Mesendoderm (in vitro differentiated cells): ENCODE data around the gene DCAF4.

Experiments used
- DNase-seq: peaks from one replicate; pipeline ENCODE4 v3.0.0; 2013
- H2AK5ac ChIP-seq: 2 replicates; pipeline ENCODE4 v1.6.1; 2013; ENCODE audit warnings: low read length, inconsistent platforms
- H2BK120ac ChIP-seq: 2 replicates; pipeline ENCODE4 v1.6.1; 2013; ENCODE audit warnings: low read depth, mild to moderate bottlenecking, low read length, moderate library complexity, mixed read lengths
- H2BK15ac ChIP-seq: replicated peaks from 2 replicates; pipeline ENCODE4 v1.6.1; 2013; ENCODE audit warnings: low read depth, mild to moderate bottlenecking, moderate library complexity
- H2BK5ac ChIP-seq: 2 replicates; pipeline ENCODE4 v1.6.1; 2013; ENCODE audit warnings: low read length, inconsistent platforms
- H3K18ac ChIP-seq: 2 replicates; pipeline ENCODE4 v1.6.1; 2013; ENCODE audit warnings: mild to moderate bottlenecking, low read length, mixed read lengths
- H3K23ac ChIP-seq: one replicate; pipeline ENCODE4 v1.6.1; 2013; ENCODE audit warnings: low read length
- H3K27ac ChIP-seq: 2 replicates; pipeline ENCODE4 v1.5.1; 2013; ENCODE audit warnings: low read depth, mild to moderate bottlenecking, inconsistent platforms, low read length, moderate library complexity
- H3K27me3 ChIP-seq: 2 replicates; pipeline ENCODE4 v1.6.1; 2013; ENCODE audit warnings: low read length, control low read depth, mild to moderate bottlenecking, inconsistent platforms; ENCODE audit not compliant: insufficient read depth, poor library complexity
- H3K36me3 ChIP-seq: 2 replicates; pipeline ENCODE4 v1.6.1; 2013; ENCODE audit warnings: low read length, inconsistent platforms; ENCODE audit not compliant: control insufficient read depth, insufficient read depth
- H3K4ac ChIP-seq: one replicate; pipeline ENCODE4 v1.6.1; 2013; ENCODE audit warnings: low read depth, mild to moderate bottlenecking, low read length, moderate library complexity
- H3K4me1 ChIP-seq: 2 replicates; pipeline ENCODE4 v1.6.1; 2013; ENCODE audit warnings: low read depth, low read length, inconsistent platforms; ENCODE audit not compliant: control insufficient read depth
- H3K4me2 ChIP-seq: 2 replicates; pipeline ENCODE4 v1.6.1; 2013; ENCODE audit warnings: low read length
- H3K4me3 ChIP-seq: 2 replicates; pipeline ENCODE4 v1.5.1; 2013; ENCODE audit warnings: mild to moderate bottlenecking, low read length
- H3K56ac ChIP-seq: one replicate; pipeline ENCODE4 v1.6.1; 2013; ENCODE audit warnings: low read length
- H3K79me1 ChIP-seq: 2 replicates; pipeline ENCODE4 v1.6.1; 2013; ENCODE audit warnings: low read length, inconsistent platforms
- H3K79me2 ChIP-seq: 2 replicates; pipeline ENCODE4 v1.6.1; 2013; ENCODE audit warnings: mild to moderate bottlenecking, low read length; ENCODE audit not compliant: control insufficient read depth, insufficient read depth
- H3K9ac ChIP-seq: 2 replicates; pipeline ENCODE4 v1.6.1; 2013; ENCODE audit warnings: low read length, inconsistent platforms
- H4K5ac ChIP-seq: one replicate; pipeline ENCODE4 v1.6.1; 2013; ENCODE audit warnings: low read length
- H4K8ac ChIP-seq: one replicate; pipeline ENCODE4 v1.6.1; 2013; ENCODE audit warnings: low read depth, mild to moderate bottlenecking, control low read depth, low read length, moderate library complexity
- WGBS: extraction: QIAGEN DNeasy Blood & Tissue Kit; methylation state at CpG from one replicate; pipeline ENCODE4 v1.1.7; 2013; ENCODE audit warnings: low lambda C conversion rate, missing lambda C conversion rate; ENCODE audit not compliant: insufficient coverage; ENCODE audit errors: extremely low coverage; 5-methylcytosine and 5-hydroxymethylcytosine counted together

Gene DCAF4

DNA sequence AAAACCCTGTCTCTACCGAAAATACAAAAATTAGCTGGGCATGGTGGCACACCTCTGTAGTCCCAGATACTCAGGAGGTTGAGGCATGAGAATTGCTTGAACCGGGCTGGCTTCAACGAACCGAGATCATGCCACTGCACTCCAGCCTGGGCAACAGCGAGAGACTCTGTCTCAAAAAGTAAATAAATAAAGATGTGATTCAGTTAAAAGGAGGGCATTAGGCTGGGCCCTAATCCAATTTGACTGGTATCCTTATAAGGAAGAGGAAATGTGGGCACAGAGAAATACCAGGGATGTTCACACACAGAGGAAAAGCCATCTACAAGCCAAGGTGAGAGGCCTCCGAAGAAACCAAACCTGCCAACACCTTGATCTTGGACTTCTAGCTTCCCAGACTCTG is 10.1 kb upstream of the DCAF4 start:
- no peak overlapping the region for H3K23ac ChIP-seq
- no peak overlapping the region for H3K4me3 ChIP-seq
- no peaks in the 10 kb centered on the region for H3K4me1 ChIP-seq
- H3K79me2 ChIP-seq: no peaks in the 10 kb centered on the region
- H3K9ac ChIP-seq: no peak overlapping the region
- no peaks in the 10 kb centered on the region for H3K36me3 ChIP-seq
- no CpG with 5 or more reads among the region's 6 CpGs for WGBS
- H3K18ac ChIP-seq: no peak overlapping the region
- no peak overlapping the region for H3K4me2 ChIP-seq
- no peaks in the 10 kb centered on the region for H3K79me1 ChIP-seq
- no peak for DNase-seq
- no peak overlapping the region for H4K8ac ChIP-seq
- H4K5ac ChIP-seq: no peak overlapping the region
- no peak overlapping the region for H3K27ac ChIP-seq
- H2BK15ac ChIP-seq: no peak overlapping the region
- H3K4ac ChIP-seq: no peak overlapping the region
- no peak overlapping the region for H3K56ac ChIP-seq
- H3K27me3 ChIP-seq: no peaks in the 10 kb centered on the region
- no peak overlapping the region for H2BK5ac ChIP-seq
- H2AK5ac ChIP-seq: no peak overlapping the region
- no peak overlapping the region for H2BK120ac ChIP-seq

DNA sequence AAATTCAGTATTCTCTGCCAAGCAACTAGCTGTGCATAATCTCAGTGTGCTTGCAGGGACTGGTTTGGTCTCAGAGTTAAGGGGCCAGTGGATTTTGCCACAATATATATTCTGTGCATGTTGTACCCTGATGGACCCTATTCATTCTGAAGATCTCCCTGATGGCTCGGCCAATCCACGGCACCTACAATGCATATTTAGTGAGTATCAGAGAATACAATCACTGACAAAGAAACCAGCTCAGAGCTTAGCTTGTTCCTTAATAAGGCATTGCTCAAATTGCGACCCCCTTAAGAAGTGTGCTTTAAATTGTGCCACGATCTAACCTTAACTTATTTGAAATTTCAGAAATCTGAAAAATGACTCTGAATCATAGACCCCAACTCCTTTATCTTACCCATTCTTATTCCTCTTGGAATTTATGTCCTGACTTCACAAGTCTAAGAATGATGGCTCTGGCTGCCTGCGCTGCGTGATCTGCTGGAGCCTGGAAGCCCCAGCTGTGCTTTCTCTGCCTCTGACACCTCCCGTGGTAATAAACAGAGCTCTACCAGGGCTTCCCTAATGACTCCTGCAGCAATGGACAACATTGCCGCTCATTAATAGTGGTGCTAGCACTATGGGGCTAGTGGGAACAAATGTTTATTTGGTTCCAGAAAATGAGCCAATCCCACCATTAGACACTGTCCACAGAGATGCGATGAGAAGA is 9.0 kb upstream of the DCAF4 start:
- Histone ChIP-seq H4K5ac (no peak overlapping the region), H3K23ac (no peak overlapping the region), H3K4me2 (no peak overlapping the region)

DNA sequence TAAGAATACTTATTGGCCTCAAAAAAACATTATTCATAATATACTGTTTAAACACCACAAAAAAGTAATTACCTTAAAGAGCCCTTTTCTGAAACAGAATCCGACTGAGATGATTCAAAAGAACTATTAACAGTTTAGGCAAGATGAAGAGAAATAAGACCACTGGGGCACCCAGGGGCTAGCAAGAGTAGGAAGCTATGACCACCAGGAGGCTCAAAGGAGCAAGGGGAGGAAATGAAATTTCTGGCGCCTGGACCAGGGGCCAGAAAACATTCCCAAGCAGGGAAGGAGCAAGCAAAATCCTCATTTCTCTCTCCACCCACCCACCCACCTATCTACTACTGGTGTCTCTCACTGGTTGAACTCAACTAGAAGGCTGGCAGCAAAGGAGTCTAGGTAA is 6.3 kb upstream of the DCAF4 start:
- peak; percentile 19 for DNase-seq
- no peak overlapping the region for H3K27ac ChIP-seq
- no peak overlapping the region for H4K8ac ChIP-seq
- H3K79me1 ChIP-seq: no peaks in the 10 kb centered on the region
- no peak overlapping the region for H2AK5ac ChIP-seq
- no peaks in the 10 kb centered on the region for H3K4me1 ChIP-seq
- H2BK5ac ChIP-seq: no peak overlapping the region
- H2BK120ac ChIP-seq: no peak overlapping the region
- H3K4ac ChIP-seq: no peak overlapping the region
- no peak overlapping the region for H3K23ac ChIP-seq
- H3K4me2 ChIP-seq: no peak overlapping the region
- no peaks in the 10 kb centered on the region for H3K36me3 ChIP-seq
- H3K56ac ChIP-seq: no peak overlapping the region
- H3K79me2 ChIP-seq: no peaks in the 10 kb centered on the region
- H2BK15ac ChIP-seq: no peak overlapping the region
- no peak overlapping the region for H3K4me3 ChIP-seq
- no peak overlapping the region for H3K18ac ChIP-seq
- H3K27me3 ChIP-seq: no peaks in the 10 kb centered on the region
- WGBS: no CpG with 5 or more reads among the region's 2 CpGs
- no peak overlapping the region for H4K5ac ChIP-seq
- H3K9ac ChIP-seq: no peak overlapping the region

More for the DNA sequence above, 9.0 kb upstream of the DCAF4 start:
- no peak overlapping the region for H2BK15ac ChIP-seq
- no peaks in the 10 kb centered on the region for H3K36me3 ChIP-seq
- H3K4me3 ChIP-seq: no peak overlapping the region
- H3K79me2 ChIP-seq: no peaks in the 10 kb centered on the region
- H3K56ac ChIP-seq: no peak overlapping the region
- no CpG with 5 or more reads among the region's 9 CpGs for WGBS
- no peak for DNase-seq
- H3K18ac ChIP-seq: no peak overlapping the region
- no peaks in the 10 kb centered on the region for H3K4me1 ChIP-seq
- no peak overlapping the region for H3K4ac ChIP-seq
- H3K27me3 ChIP-seq: no peaks in the 10 kb centered on the region
- no peaks in the 10 kb centered on the region for H3K79me1 ChIP-seq
- H2AK5ac ChIP-seq: no peak overlapping the region
- no peak overlapping the region for H2BK120ac ChIP-seq
- H4K8ac ChIP-seq: no peak overlapping the region
- no peak overlapping the region for H2BK5ac ChIP-seq
- no peak overlapping the region for H3K9ac ChIP-seq
- H3K27ac ChIP-seq: no peak overlapping the region

DNA sequence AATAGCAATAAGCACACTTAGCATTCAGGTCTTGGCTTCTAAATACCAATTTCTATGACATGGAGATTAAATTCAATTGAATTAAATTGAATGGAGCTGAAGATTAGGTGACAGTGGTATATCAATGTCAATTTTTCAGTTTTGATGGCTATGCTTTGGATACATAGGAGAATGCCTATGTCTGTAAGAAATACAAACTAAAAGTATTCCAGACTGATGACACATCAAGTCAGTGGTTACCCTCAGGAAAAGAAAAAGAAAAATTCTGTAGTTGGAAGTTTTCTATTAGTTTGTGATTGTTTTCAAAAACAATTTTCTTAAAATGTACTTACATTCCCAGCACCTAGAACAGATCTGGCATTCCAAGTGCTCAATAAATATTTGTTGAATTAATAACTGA is 4.9 kb upstream of the DCAF4 start:
- no peaks in the 10 kb centered on the region for H3K79me2 ChIP-seq

DNA sequence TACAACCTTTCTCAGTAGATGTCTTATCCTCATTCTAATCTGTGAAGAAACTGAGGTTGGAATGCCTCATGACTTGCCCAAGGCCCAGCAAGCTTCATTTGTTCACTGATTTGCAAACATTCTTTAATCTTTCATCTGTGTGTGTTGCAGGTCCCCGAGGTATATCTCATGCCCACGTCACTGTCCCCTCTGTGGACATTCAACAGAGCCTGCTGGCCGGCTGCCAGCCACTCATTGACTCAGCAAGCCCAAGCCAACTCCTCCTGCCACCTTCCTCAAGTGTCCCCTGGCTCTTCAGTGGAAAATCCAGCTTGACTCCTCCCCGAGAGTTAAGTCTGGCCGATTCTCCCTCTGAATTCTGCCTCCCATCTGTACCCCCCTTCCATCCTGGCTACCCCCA is 1.9 kb upstream of the DCAF4 start:
- H2AK5ac ChIP-seq: no peak overlapping the region
- H3K18ac ChIP-seq: no peak overlapping the region
- H3K56ac ChIP-seq: no peak overlapping the region
- H4K5ac ChIP-seq: no peak overlapping the region
- no peak overlapping the region for H3K9ac ChIP-seq
- no peaks in the 10 kb centered on the region for H3K79me1 ChIP-seq
- no peak overlapping the region for H3K23ac ChIP-seq
- no peaks in the 10 kb centered on the region for H3K36me3 ChIP-seq
- H2BK5ac ChIP-seq: no peak overlapping the region
- H3K27ac ChIP-seq: no peak overlapping the region
- H2BK15ac ChIP-seq: no peak overlapping the region
- H3K27me3 ChIP-seq: no peaks in the 10 kb centered on the region
- no peak overlapping the region for H3K4me3 ChIP-seq
- H3K4me1 ChIP-seq: no peaks in the 10 kb centered on the region
- no peak overlapping the region for H2BK120ac ChIP-seq
- H3K79me2 ChIP-seq: no peaks in the 10 kb centered on the region
- WGBS: no CpG with 5 or more reads among the region's 5 CpGs
- no peak for DNase-seq
- H3K4me2 ChIP-seq: no peak overlapping the region
- H3K4ac ChIP-seq: no peak overlapping the region
- no peak overlapping the region for H4K8ac ChIP-seq

More for the DNA sequence above, 4.9 kb upstream of the DCAF4 start:
- no peaks in the 10 kb centered on the region for H3K27me3 ChIP-seq
- H3K4ac ChIP-seq: no peak overlapping the region
- H3K9ac ChIP-seq: no peak overlapping the region
- H4K8ac ChIP-seq: no peak overlapping the region
- H3K27ac ChIP-seq: no peak overlapping the region
- H2BK5ac ChIP-seq: no peak overlapping the region
- no peak overlapping the region for H3K4me3 ChIP-seq
- H3K4me1 ChIP-seq: no peaks in the 10 kb centered on the region
- DNase-seq: no peak
- H2AK5ac ChIP-seq: no peak overlapping the region
- H3K56ac ChIP-seq: no peak overlapping the region
- H3K23ac ChIP-seq: no peak overlapping the region
- H3K18ac ChIP-seq: no peak overlapping the region
- H3K79me1 ChIP-seq: no peaks in the 10 kb centered on the region
- no peak overlapping the region for H4K5ac ChIP-seq
- H3K4me2 ChIP-seq: no peak overlapping the region
- H2BK15ac ChIP-seq: no peak overlapping the region
- no peak overlapping the region for H2BK120ac ChIP-seq
- H3K36me3 ChIP-seq: no peaks in the 10 kb centered on the region

DNA sequence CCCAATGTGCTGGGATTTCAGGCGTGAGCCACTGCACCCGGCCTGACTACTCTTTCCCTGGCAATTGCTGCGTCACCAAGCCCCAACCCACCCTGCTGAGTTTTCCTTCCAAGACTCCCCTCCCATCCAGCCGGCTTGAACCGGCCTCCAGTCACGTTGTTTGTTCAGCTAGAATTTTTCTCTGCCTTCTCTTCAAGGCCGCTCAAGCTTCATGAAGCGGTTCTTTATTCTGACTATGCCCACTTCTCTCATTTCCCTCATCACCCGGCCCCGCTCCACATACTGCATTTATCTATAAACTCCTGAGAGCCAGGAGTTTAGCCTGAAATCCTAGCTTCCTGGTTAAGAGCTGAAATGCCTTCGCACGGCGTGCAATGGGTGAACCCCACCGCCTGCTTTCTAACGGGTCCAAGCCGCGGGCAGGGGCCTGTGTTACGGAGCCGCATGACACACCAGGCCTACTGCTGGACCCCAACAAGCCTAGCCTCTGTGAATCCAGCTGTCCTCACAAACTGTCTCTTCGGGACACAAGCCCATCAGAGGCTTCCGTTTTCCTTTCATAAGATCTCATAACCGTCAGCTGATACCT is 999 bp upstream of the DCAF4 start:
- WGBS: no CpG with 5 or more reads among the region's 22 CpGs
- Histone ChIP-seq H4K5ac (no peak overlapping the region), H3K27me3 (no peaks in the 10 kb centered on the region), H3K27ac (no peak overlapping the region), H4K8ac (no peak overlapping the region), H3K4ac (no peak overlapping the region), H3K23ac (no peak overlapping the region), H2AK5ac (no peak overlapping the region), H3K4me2 (no peak overlapping the region), H3K18ac (no peak overlapping the region), H3K4me3 (no peak overlapping the region), H3K9ac (no peak overlapping the region), H3K4me1 (no peaks in the 10 kb centered on the region), H3K79me2 (no peaks in the 10 kb centered on the region), H3K79me1 (no peaks in the 10 kb centered on the region), H3K56ac (peak overlapping the region; percentile 92), H2BK5ac (no peak overlapping the region), H3K36me3 (no peaks in the 10 kb centered on the region), H2BK15ac (no peak overlapping the region), H2BK120ac (no peak overlapping the region)
- no peak for DNase-seq
